ENCODE data around the gene ZGLP1.

ZGLP1 gene

DNA sequence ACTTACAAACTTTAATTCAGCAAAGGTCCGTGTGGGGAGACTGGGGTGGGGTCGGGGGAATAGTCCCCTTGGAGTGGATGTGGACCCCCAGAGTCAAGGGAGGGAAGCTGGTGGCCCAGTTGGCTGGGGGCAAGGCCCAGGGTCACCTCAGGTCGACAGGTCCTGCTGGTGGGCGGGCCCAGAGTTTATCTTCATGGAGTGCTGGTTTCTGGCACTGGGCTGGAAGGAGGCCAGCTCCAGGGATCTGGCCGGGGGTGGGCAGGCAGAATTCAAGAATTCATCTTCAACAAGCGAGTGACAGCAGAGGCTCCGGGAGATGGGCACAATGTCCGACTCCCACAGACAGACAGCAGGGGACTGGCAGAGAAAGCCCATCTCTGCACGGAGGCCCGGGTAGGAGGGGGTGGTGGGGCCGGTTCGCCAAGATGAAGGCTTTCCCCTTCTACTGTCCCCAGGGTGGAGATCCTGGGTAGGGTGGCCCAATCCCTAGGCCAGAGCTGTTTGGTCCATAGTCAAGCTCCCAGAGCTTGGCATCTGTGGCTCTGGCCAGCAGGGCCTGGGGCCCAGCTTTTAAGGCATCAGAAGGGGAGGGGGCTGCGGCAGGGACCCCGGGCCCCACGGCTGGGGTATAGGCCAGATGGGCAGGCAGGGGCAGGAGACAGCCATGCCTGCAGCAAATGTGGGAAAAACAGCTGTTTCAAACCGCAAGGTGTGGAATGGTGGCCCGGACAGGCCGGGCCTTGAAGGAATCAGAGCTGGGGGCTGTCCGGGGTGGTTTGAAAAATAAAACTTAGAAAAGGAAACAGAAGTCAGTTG, 6.8 kb upstream of the ZGLP1 start:
- Histone ChIP-seq H3K36me3 (ENCODE audit: control insufficient read depth, insufficient read depth, low read length) (peaks cover 39% of the 10 kb centered on the region), H3K4me1 (ENCODE audit: control insufficient read depth, insufficient read depth, low read length, poor library complexity, severe bottlenecking) (peaks cover 6% of the 10 kb centered on the region), H3K9me3 (ENCODE audit: control insufficient read depth, low read length) (no peaks in the 10 kb centered on the region), H3K27me3 (replicated peaks; ENCODE audit: control insufficient read depth, insufficient read depth, low read length, poor library complexity, severe bottlenecking) (no peaks in the 10 kb centered on the region), H3K4me3 (ENCODE audit: insufficient read depth, low read depth, low read length, poor library complexity, severe bottlenecking) (peak overlapping the region; percentile 89), H3K27ac (ENCODE audit: insufficient read depth, low read length, poor library complexity, severe bottlenecking) (peak overlapping the region; percentile 50)
- DNase-seq = no peak

DNA sequence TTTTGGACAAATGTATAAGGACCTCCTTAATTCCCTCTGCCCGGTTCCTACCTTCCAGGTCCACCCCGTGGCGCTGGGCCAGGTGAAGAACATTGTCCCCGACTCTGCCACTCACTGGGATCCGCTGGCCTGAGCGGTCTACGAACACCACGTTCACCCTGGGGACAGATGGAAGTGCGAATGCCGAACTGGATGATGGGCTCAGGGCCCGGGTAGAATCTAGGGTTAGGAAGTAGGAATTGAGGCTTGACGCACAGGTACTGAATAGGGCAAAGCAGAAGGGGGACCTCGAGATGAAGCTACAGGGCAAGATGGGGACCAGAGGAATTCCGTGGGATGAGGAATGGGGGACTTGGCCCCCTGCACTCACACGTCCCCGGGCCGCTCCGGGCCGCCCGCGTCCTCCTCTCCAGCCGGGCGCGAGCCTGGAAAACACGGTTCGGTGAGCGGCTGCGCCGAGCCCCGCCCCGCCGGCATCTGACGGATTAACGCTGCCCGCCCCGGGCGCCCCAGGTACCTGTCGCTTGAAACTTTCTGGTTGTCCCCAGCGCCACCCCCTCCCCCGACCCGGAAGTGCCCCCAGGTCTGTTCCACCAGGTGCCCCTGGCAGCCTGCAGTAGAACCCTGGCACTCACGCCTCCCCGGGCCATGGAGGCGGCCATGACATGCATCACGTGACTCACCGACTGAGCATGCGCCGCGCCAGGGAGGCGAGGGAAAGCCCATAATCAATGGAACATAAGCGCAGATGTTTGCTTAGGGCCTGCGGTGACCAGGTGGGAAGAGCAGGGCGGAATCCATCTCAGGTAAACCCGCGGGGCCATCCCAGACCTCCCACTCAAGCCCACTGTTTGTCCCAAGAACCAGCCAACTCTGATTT, 6.0 kb upstream of the ZGLP1 start, which contains the start of gene FDX2:
TSS of gene FDX2 (minus strand) at position 681 of the 880 bp plus-strand sequence. CDS start at position 662, 19 bp downstream.
- H3K4me1 ChIP-seq (ENCODE audit: control insufficient read depth, insufficient read depth, low read length, poor library complexity, severe bottlenecking) = peaks cover 6% of the 10 kb centered on the region
- H3K27me3 ChIP-seq (replicated peaks; ENCODE audit: control insufficient read depth, insufficient read depth, low read length, poor library complexity, severe bottlenecking) = no peaks in the 10 kb centered on the region
- H3K27ac ChIP-seq (ENCODE audit: insufficient read depth, low read length, poor library complexity, severe bottlenecking) = peak within 1 kb of the TSS; percentile 50
- DNase-seq = peak; percentile 84 to 92 (median 85)
- peak within 1 kb of the TSS; percentile 89 for H3K4me3 ChIP-seq (ENCODE audit: insufficient read depth, low read depth, low read length, poor library complexity, severe bottlenecking)
- H3K9me3 ChIP-seq (ENCODE audit: control insufficient read depth, low read length) = no peaks in the 10 kb centered on the region
- H3K36me3 ChIP-seq (ENCODE audit: control insufficient read depth, insufficient read depth, low read length) = peaks cover 31% of the 10 kb centered on the region

- Histone ChIP-seq H3K36me3 (ENCODE audit: control insufficient read depth, insufficient read depth, low read length) (no peaks in the 10 kb centered on the region), H3K27me3 (replicated peaks; ENCODE audit: control insufficient read depth, insufficient read depth, low read length, poor library complexity, severe bottlenecking) (no peaks in the 10 kb centered on the region), H3K27ac (ENCODE audit: insufficient read depth, low read length, poor library complexity, severe bottlenecking) (no peak overlapping the region), H3K4me1 (ENCODE audit: control insufficient read depth, insufficient read depth, low read length, poor library complexity, severe bottlenecking) (no peaks in the 10 kb centered on the region), H3K4me3 (ENCODE audit: insufficient read depth, low read depth, low read length, poor library complexity, severe bottlenecking) (no peak overlapping the region), H3K9me3 (ENCODE audit: control insufficient read depth, low read length) (no peaks in the 10 kb centered on the region)
- DNase-seq = no peak
Observed at GRCh38 chr19:10306327-10306726, 3.3 kb downstream of the ZGLP1 start.

DNA sequence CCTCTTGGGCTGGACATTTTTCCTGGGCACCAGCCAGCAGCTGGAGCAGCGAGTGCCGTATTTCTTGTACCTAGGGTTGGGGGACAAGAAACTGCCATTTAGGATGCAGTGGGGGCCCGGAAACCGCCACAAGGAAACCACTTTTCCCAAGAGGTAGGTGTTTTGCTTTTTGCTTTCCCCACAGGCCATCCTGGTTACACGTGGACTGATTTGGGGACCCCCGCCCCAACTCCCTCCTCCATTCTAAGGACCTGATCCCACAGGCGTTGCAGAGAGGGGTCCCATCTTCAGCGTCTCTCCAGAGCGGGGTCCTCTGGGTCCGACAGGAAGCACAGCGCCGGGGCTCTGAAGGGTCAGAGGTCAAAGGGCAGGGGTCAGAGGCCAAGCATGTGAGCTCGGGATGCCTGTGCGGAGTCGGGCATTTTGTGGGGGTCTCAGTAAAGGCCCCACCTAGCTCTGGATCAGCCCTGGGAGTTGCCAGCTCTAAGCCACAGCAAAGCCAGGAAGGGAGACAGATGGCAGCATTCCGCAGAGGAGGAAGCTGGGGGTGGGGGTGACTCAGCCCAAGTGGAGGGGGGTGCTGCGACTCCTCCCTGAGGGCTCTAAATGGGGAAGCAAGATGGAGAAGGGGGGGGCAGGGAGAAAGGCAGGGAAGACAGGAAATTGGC, 4.3 kb downstream of the ZGLP1 start:
- no peaks in the 10 kb centered on the region for H3K27me3 ChIP-seq (replicated peaks; ENCODE audit: control insufficient read depth, insufficient read depth, low read length, poor library complexity, severe bottlenecking)
- no peak for DNase-seq
- no peaks in the 10 kb centered on the region for H3K4me1 ChIP-seq (ENCODE audit: control insufficient read depth, insufficient read depth, low read length, poor library complexity, severe bottlenecking)
- H3K27ac ChIP-seq (ENCODE audit: insufficient read depth, low read length, poor library complexity, severe bottlenecking) = no peak overlapping the region
- H3K9me3 ChIP-seq (ENCODE audit: control insufficient read depth, low read length) = no peaks in the 10 kb centered on the region
- H3K4me3 ChIP-seq (ENCODE audit: insufficient read depth, low read depth, low read length, poor library complexity, severe bottlenecking) = no peak overlapping the region
- H3K36me3 ChIP-seq (ENCODE audit: control insufficient read depth, insufficient read depth, low read length) = no peaks in the 10 kb centered on the region

- Histone ChIP-seq H3K4me3 (ENCODE audit: insufficient read depth, low read depth, low read length, poor library complexity, severe bottlenecking) (no peak overlapping the region), H3K36me3 (ENCODE audit: control insufficient read depth, insufficient read depth, low read length) (no peaks in the 10 kb centered on the region), H3K27ac (ENCODE audit: insufficient read depth, low read length, poor library complexity, severe bottlenecking) (no peak overlapping the region), H3K4me1 (ENCODE audit: control insufficient read depth, insufficient read depth, low read length, poor library complexity, severe bottlenecking) (peaks cover 14% of the 10 kb centered on the region), H3K27me3 (replicated peaks; ENCODE audit: control insufficient read depth, insufficient read depth, low read length, poor library complexity, severe bottlenecking) (peaks cover 8% of the 10 kb centered on the region), H3K9me3 (ENCODE audit: control insufficient read depth, low read length) (no peaks in the 10 kb centered on the region)
- DNase-seq = no peak
Observed at GRCh38 chr19:10299545-10300458, 9.8 kb downstream of the ZGLP1 start.

DNA sequence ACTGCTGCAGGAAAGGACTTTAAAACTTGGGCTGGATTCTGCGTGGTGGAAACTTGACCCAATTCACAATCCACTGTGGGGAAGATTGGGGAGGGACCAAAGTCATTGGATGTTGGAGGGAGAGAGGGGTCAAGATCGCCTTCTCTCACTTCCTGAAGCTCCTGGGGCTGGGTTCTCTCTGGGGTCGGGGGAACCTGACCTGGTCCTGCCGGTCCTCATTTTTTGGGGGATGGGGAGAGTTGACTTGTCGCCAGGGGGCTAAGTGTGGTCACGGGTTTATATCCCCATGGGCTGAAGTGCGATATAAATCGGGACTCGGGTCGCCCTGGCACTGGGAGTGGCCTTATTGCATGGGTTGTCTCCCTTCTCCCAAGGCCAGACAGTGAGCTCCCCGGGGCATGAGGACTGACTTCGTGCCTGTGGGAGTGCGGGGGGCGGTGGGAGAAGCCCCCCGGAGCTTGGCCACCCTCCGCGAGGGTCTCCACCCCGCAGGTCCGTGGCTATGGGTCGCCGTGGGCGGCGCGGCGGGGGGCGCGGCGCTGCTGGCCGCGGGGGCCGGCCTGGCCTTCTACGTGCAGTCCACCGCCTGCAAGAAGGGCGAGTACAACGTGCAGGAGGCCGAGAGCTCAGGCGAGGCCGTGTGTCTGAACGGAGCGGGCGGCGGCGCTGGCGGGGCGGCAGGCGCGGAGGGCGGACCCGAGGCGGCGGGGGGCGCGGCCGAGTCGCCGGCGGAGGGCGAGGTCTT, 13.6 kb downstream of the ZGLP1 start:
- no peak for DNase-seq
- no peak overlapping the region for H3K27ac ChIP-seq (ENCODE audit: insufficient read depth, low read length, poor library complexity, severe bottlenecking)
- peak overlapping the region; percentile 60 for H3K4me3 ChIP-seq (ENCODE audit: insufficient read depth, low read depth, low read length, poor library complexity, severe bottlenecking)
- no peaks in the 10 kb centered on the region for H3K36me3 ChIP-seq (ENCODE audit: control insufficient read depth, insufficient read depth, low read length)
- H3K4me1 ChIP-seq (ENCODE audit: control insufficient read depth, insufficient read depth, low read length, poor library complexity, severe bottlenecking) = peaks cover 36% of the 10 kb centered on the region
- no peaks in the 10 kb centered on the region for H3K9me3 ChIP-seq (ENCODE audit: control insufficient read depth, low read length)
- peaks cover 46% of the 10 kb centered on the region for H3K27me3 ChIP-seq (replicated peaks; ENCODE audit: control insufficient read depth, insufficient read depth, low read length, poor library complexity, severe bottlenecking)

GRCh38 chr19:10295305-10295846, 14.2 kb downstream of the ZGLP1 start:
- Histone ChIP-seq H3K36me3 (ENCODE audit: control insufficient read depth, insufficient read depth, low read length) (no peaks in the 10 kb centered on the region), H3K9me3 (ENCODE audit: control insufficient read depth, low read length) (no peaks in the 10 kb centered on the region), H3K27me3 (replicated peaks; ENCODE audit: control insufficient read depth, insufficient read depth, low read length, poor library complexity, severe bottlenecking) (peaks cover 53% of the 10 kb centered on the region), H3K27ac (ENCODE audit: insufficient read depth, low read length, poor library complexity, severe bottlenecking) (no peak overlapping the region), H3K4me1 (ENCODE audit: control insufficient read depth, insufficient read depth, low read length, poor library complexity, severe bottlenecking) (peaks cover 43% of the 10 kb centered on the region), H3K4me3 (ENCODE audit: insufficient read depth, low read depth, low read length, poor library complexity, severe bottlenecking) (peak overlapping the region; percentile 60)
- peak; percentile 51 to 70 (median 59) for DNase-seq

- DNase-seq = no peak
- H3K4me3 ChIP-seq (ENCODE audit: insufficient read depth, low read depth, low read length, poor library complexity, severe bottlenecking) = no peak overlapping the region
- H3K27ac ChIP-seq (ENCODE audit: insufficient read depth, low read length, poor library complexity, severe bottlenecking) = no peak overlapping the region
- peaks cover 63% of the 10 kb centered on the region for H3K27me3 ChIP-seq (replicated peaks; ENCODE audit: control insufficient read depth, insufficient read depth, low read length, poor library complexity, severe bottlenecking)
- no peaks in the 10 kb centered on the region for H3K36me3 ChIP-seq (ENCODE audit: control insufficient read depth, insufficient read depth, low read length)
- H3K9me3 ChIP-seq (ENCODE audit: control insufficient read depth, low read length) = no peaks in the 10 kb centered on the region
- H3K4me1 ChIP-seq (ENCODE audit: control insufficient read depth, insufficient read depth, low read length, poor library complexity, severe bottlenecking) = peaks cover 53% of the 10 kb centered on the region
Observed at GRCh38 chr19:10294368-10294697, 15.3 kb downstream of the ZGLP1 start.

Measured in effector memory CD4-positive, alpha-beta T cell (primary cell).